Fibroblast of peridontal ligament (primary cell): ENCODE data around the gene DNM3.
A peak's percentile ranks its signal among the peaks of the same experiment; 100 is the strongest.

ENCODE experiments used
- DNase-seq: peaks from one replicate; pipeline ENCODE4 v3.0.0-alpha.2; 2010; ENCODE audit errors: extremely low read depth

Gene DNM3

GRCh38 chr1:172230526-172230925, 389.2 kb downstream of the DNM3 start:
- DNase-seq: no peak

GRCh38 chr1:172236958-172237357, 395.7 kb downstream of the DNM3 start:
- DNase-seq: no peak

- DNase-seq: no peak
These were observed 396.9 kb downstream of the DNM3 start for GRCh38 chr1:172238158-172238557.

GRCh38 chr1:172238965-172239364, 397.7 kb downstream of the DNM3 start:
- DNase-seq: no peak

GRCh38 chr1:172239901-172240300, 398.6 kb downstream of the DNM3 start:
- DNase-seq: no peak

- DNase-seq: no peak
These were observed 400.2 kb downstream of the DNM3 start for GRCh38 chr1:172241540-172241939.

GRCh38 chr1:172244865-172245264, 403.6 kb downstream of the DNM3 start:
- no peak for DNase-seq

GRCh38 chr1:172245788-172246187, 404.5 kb downstream of the DNM3 start:
- DNase-seq: no peak

- DNase-seq: peak; percentile 69
These were observed 405.5 kb downstream of the DNM3 start for GRCh38 chr1:172246521-172247390.

GRCh38 chr1:172251486-172251885, 410.2 kb downstream of the DNM3 start:
- DNase-seq: no peak

- no peak for DNase-seq
These were observed 411.0 kb downstream of the DNM3 start for GRCh38 chr1:172252321-172252720.

GRCh38 chr1:172252958-172253357, 411.7 kb downstream of the DNM3 start:
- no peak for DNase-seq

- DNase-seq: peak; percentile 88
These were observed 413.4 kb downstream of the DNM3 start for GRCh38 chr1:172254521-172255222.

GRCh38 chr1:172255223-172255560, 413.9 kb downstream of the DNM3 start:
- DNase-seq: no peak

GRCh38 chr1:172265905-172266304, 424.6 kb downstream of the DNM3 start:
- DNase-seq: no peak

GRCh38 chr1:172266528-172267174, 425.4 kb downstream of the DNM3 start:
- DNase-seq: no peak

- DNase-seq: peak; percentile 62
These were observed 426.9 kb downstream of the DNM3 start for GRCh38 chr1:172268237-172268636.

GRCh38 chr1:172269084-172269483, 427.8 kb downstream of the DNM3 start:
- DNase-seq: no peak

GRCh38 chr1:172269644-172270043, 428.3 kb downstream of the DNM3 start:
- DNase-seq: peak; percentile 54

- DNase-seq: peak; percentile 75
These were observed 429.3 kb downstream of the DNM3 start for GRCh38 chr1:172270605-172271004.

GRCh38 chr1:172272087-172272486, 430.8 kb downstream of the DNM3 start:
- DNase-seq: no peak

GRCh38 chr1:172273647-172274396, 432.5 kb downstream of the DNM3 start:
- DNase-seq: no peak
